GM19099 (cell line): ENCODE data around the gene CITED1.

Experiments used
- POLR2A ChIP-seq: IDR thresholded peaks from 3 replicates; pipeline ENCODE4 v1.6.1; 2011; ENCODE audit warnings: low read depth; ENCODE audit not compliant: insufficient read length; ENCODE audit errors: extremely low read depth

Gene CITED1

DNA sequence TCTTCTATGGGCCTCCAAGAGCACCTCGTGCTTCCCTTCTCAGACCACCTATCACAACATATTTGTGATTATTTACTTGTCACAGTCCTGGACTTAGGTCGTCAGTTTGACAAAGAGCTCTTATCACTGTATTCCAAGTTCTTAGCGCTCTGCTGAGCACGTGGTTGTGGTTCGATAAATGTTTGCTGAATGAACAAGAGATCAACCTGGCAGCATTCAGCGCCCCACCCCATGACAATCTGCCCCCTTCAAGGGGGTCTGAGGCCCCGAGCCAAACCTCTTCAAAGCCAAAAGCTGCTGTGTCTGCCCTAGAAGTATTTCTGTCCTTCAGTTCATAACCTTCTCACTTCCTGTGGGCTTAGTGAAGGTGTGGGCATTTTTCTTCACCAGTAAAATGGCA, 43.6 kb downstream of the CITED1 start:
- TF ChIP-seq POLR2A = no peak

DNA sequence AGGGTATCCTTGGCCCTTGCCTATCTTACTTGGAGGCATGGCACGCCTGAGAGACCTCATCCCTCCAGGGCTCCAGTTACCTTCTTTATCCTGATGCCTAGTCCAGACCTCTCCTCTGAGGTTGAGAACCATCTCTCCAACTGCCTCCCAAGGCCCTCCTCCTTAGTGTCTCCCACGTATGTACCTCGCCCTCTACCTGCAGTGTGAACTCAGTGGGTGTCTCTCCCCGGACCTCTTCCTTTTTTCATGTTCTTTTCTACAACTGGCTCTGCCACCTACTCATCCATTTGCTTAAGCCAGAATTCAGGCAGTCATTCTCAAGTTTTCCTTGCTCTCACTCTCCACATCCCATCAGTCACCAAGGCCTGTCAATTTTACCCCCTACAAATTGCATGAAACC, 45.3 kb downstream of the CITED1 start:
- TF ChIP-seq POLR2A = no peak

DNA sequence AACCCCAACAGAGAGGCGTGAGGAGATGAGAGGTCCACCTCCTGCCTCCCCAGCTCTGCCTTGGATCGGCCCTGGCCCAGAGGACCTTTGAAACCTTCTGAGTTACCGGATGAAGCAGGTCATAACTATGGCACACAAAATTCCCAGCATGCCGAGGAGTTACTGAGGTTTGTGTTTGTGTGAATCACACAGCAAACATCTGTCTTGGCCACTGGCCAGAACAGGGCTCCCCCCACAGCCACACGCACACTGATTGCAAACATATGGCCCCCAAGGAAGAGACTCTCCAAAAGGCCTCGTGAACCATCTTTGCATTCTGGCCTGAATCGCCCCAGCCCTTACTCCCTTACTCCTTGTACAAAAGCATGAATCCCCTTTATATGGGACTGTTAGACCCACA, 47.5 kb downstream of the CITED1 start:
- no peak for TF ChIP-seq POLR2A

DNA sequence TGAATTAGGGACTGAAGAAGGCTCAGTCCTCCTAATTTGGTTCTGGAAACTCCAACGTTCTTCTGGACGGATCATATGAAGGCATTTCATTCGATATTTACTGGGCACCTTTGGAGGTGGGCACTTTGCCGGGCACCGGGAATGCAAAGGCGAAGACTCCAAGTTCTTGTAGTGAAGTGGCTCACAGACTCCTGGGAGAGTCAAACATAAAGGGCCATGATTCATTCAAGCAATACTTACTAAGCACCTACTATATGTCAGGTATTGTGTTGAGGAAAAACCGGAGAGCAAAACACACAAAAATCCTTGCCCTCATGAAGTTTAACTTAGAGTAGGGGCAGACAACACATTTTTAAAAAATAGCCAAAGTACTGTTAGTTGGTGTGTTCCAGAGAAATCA, 49.9 kb downstream of the CITED1 start:
- TF ChIP-seq POLR2A = no peak

DNA sequence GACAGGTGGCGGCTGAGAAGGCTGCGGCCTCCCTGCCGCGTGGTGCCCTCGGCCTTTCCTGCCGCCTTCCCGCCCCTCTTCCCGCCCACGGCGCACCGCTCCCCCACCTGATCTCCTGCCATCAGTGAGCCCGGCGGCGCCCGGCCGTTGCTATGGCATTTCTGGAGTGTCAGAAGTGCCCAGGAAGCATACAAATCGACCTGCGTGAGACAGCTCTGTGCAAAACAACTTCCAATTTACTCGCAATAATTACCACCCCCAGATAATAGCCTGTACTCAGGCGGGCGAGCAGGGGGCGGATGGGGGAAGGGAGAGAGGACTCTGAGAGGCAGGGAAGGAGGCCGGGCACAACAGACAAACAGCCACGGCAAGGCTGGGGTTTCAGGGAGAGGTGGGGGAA, 50.3 kb downstream of the CITED1 start:
- no peak for TF ChIP-seq POLR2A

DNA sequence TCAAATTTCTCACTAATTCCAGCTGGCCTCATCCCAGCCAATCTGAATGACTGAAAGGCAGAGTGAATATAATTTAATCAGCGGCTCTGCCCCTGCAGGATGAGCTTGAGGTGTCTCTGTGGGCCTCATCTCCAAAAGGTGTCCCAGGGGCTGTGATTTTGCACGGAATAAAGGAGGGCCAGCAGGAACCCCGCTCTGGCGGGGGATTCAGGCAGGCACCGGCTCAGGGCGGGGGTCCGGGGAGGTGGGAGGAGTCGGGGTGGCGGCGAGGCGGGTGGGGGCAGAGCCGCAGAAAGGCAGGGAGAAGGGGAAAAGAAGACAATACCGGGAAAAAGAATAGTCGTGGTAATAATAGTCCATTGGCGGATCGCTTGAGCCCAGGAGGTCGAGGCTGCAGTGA, 50.9 kb downstream of the CITED1 start:
- TF ChIP-seq POLR2A = no peak

DNA sequence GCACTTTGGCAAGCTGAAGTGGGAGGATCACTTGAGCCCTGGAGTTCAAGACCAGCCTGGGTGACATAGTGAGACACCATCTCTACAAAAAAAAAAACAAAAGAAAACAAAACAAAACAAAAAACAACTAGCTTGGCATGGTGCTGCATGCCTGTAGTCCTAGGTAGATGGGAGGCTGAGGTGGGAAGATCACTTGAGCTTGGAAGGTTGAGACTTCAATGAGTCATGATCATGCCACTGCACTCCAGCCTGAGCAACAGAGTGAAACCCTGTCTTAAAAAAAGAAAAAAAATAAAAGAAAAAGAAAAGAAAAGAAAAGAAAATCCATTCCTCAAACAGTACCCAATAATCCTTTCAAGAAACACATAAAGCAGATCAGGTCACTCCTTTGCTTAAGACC, 52.0 kb downstream of the CITED1 start:
- no peak for TF ChIP-seq POLR2A
